ENCODE measurements around the gene HCN1.

DNA sequence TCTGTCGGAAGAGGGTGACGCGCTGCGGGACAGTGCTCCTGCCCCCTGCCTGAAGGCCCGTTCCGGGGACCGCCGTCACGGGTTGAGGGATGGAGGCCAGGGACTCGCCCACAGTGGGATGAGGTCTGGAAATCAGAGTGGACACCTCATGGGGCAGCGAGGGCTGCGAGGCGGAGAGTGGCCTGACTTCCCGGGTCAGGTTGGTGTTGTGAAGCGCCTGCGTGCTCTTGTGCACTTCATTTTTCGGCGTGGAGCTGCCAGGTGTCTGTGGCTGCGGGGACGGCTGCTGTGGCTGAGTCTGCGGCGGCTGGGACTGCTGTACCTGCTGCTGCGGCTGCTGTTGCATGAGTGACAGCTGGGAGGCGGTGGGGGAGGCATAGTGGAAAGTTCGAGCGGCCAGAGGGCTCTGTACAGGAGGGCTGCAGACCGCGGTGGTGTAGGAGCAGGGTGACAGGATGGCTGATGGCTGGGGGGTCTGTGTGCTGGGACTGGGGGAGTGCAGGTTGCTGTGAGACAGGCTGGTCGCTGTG is 434.1 kb downstream of the HCN1 start:
- TF ChIP-seq CTCF (IDR thresholded peaks at IDR 0.05) (no peak), POLR2A (IDR thresholded peaks at IDR 0.05) (no peak)
